Measurements from ENCODE around the gene ZNF488. TPM values are rescaled to one million over a fixed set of nuclear protein-coding genes. Genes with fewer than 3 reads are reported as not detected.

The ZNF488 gene
- total RNA-seq, 4 donors from 2014 or later, result 0.24 to 0.56 (median 0.40) TPM; not detected in 1

DNA sequence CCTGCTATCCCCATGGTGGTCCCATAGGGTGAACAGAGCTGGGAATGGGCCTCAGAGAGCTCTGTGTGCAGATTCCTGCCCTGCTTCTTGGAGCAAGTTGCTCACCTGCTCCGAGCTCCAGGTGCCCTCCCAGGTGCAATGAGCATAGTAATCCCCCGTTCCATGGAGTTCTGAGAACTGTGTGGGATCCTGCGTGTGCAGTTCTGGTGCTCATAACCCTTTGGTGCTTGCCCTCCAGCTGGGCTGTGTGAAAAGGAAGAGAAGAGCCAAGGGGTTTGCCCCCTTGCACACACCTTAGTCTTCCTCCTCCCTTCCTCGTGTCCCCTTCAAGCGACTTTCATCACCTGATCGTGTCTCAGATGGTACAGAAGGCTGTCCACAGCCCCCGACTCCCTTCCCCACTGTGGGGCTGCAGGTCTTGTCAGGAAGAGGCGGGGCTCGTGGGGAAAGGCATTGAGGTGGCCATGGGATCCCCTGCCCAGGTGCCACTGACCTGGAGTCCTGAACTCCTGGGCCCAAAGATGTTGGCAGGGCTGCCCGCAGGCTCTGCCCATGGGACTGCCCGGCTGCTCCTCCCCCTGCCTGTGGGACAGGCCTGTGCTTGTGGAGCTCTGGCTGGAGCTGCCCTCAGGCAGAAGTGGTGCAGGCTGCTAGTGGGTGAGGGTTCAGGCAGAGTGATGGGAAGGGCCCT is 21.9 kb upstream of the ZNF488 start:
- Histone ChIP-seq H3K36me3 (no peaks in the 10 kb centered on the region), H3K27ac (no peak overlapping the region), H3K9me3 (no peaks in the 10 kb centered on the region), H3K4me3 (replicated peaks in 1 of 3) (no peak overlapping the region), H3K27me3 (no peaks in the 10 kb centered on the region), H3K4me1 (peaks cover 0 to 4% of the 10 kb centered on the region in 2 donors)
- TF ChIP-seq, protein P1, sequence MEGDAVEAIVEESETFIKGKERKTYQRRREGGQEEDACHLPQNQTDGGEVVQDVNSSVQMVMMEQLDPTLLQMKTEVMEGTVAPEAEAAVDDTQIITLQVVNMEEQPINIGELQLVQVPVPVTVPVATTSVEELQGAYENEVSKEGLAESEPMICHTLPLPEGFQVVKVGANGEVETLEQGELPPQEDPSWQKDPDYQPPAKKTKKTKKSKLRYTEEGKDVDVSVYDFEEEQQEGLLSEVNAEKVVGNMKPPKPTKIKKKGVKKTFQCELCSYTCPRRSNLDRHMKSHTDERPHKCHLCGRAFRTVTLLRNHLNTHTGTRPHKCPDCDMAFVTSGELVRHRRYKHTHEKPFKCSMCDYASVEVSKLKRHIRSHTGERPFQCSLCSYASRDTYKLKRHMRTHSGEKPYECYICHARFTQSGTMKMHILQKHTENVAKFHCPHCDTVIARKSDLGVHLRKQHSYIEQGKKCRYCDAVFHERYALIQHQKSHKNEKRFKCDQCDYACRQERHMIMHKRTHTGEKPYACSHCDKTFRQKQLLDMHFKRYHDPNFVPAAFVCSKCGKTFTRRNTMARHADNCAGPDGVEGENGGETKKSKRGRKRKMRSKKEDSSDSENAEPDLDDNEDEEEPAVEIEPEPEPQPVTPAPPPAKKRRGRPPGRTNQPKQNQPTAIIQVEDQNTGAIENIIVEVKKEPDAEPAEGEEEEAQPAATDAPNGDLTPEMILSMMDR (IDR thresholded peaks at IDR 0.05), result no peak
- TF ChIP-seq POLR2A (IDR thresholded peaks at IDR 0.05), result no peak
- WGBS, 2 donors, result 83 to 92% methylated on average over 10 to 11 of the region's 11 CpGs
- intact Hi-C loops (cut with DNase I), result no loop called here
- no peak for DNase-seq

DNA sequence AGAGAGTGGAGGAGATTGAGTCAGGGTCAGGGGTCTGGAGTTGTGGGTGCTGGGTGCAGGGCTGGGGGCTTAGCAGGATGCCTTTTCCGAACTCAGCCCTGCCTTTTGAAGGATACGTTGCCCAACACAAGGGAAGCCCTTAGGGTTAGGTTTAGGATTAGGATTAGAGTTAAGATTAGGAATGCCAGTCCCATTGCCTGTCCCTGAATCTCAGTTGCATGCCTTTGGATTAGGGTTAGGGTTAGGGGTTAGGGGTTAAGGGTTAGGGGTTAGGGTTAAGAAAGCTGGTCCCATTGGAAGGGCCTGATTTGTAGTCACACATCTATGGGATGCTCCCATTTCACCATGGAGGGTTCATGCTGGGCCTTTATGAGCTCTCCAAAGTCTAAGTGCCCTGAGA is 20.8 kb upstream of the ZNF488 start:
- WGBS, 2 donors, result 100% methylated on average over 2 of the region's 2 CpGs

GRCh38 chr10:47404446-47404845 is 20.4 kb upstream of the ZNF488 start:
- H3K27ac ChIP-seq, result no peak overlapping the region
- no peak overlapping the region for H3K4me3 ChIP-seq (replicated peaks in 1 of 3)
- H3K36me3 ChIP-seq, result no peaks in the 10 kb centered on the region
- intact Hi-C loops (cut with DNase I), result no loop called here
- peaks cover 0 to 4% of the 10 kb centered on the region in 2 donors for H3K4me1 ChIP-seq
- no peak for DNase-seq
- 79 to 81% methylated on average over 6 of the region's 6 CpGs for WGBS, 2 donors
- no peaks in the 10 kb centered on the region for H3K27me3 ChIP-seq
- H3K9me3 ChIP-seq, result no peaks in the 10 kb centered on the region
- no peak for TF ChIP-seq POLR2A (IDR thresholded peaks at IDR 0.05)
- TF ChIP-seq, protein P1 (IDR thresholded peaks at IDR 0.05), result no peak

More for the DNA sequence above, 20.8 kb upstream of the ZNF488 start:
- DNase-seq, result no peak
- Histone ChIP-seq H3K4me3 (replicated peaks in 1 of 3) (no peak overlapping the region), H3K4me1 (peaks cover 0 to 4% of the 10 kb centered on the region in 2 donors), H3K27ac (no peak overlapping the region), H3K9me3 (no peaks in the 10 kb centered on the region), H3K36me3 (no peaks in the 10 kb centered on the region), H3K27me3 (no peaks in the 10 kb centered on the region)
- TF ChIP-seq POLR2A (IDR thresholded peaks at IDR 0.05), result no peak
- intact Hi-C loops (cut with DNase I), result no loop called here

- Histone ChIP-seq H3K27me3 (no peaks in the 10 kb centered on the region), H3K4me3 (replicated peaks in 1 of 3) (no peak overlapping the region), H3K27ac (no peak overlapping the region), H3K4me1 (peaks cover 0 to 4% of the 10 kb centered on the region in 2 donors), H3K9me3 (no peaks in the 10 kb centered on the region), H3K36me3 (no peaks in the 10 kb centered on the region)
- TF ChIP-seq, protein P1 (IDR thresholded peaks at IDR 0.05), result no peak
- TF ChIP-seq POLR2A (IDR thresholded peaks at IDR 0.05), result no peak
- no peak for DNase-seq
- WGBS, 2 donors, result 73 to 74% methylated on average over 6 of the region's 6 CpGs
- intact Hi-C loops (cut with DNase I), result no loop called here
Observed at GRCh38 chr10:47403446-47404318, 19.6 kb upstream of the ZNF488 start.

DNA sequence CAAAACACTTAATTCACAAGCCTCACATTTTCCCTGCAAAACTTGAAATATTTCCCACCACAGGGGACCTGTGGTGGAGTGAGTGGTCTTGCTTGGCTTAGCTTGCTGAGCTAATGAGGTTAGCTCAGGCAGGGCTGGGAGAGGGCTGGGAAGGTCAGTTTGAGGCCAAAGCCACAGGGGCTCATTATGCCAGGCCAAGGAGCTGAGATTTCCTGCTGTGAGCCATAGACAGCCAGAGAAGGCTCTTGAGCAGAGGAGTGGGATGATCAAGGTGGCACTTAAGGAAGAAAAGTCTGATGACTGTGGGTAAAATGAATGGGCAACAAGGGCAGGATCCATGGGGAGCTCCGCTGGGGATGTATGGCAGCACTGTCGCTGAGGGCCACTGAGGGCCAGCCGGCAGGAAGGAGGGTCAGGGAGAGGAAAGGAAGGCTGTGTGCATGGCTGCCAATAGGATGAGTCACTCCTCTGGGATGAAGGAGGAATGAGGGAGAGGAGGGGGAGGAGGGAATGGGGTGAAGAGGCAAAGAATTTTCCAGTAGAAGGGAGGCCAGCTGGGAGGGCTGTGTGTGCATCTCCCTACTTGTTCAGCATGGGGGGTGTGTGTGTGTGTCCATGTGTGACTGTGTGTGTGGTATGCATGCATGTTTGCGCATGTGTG is 18.7 kb upstream of the ZNF488 start:
- TF ChIP-seq, protein P1 (IDR thresholded peaks at IDR 0.05), result no peak
- TF ChIP-seq POLR2A (IDR thresholded peaks at IDR 0.05), result no peak
- intact Hi-C loops (cut with DNase I), result no loop called here
- peaks cover 0 to 4% of the 10 kb centered on the region in 2 donors for H3K4me1 ChIP-seq
- H3K36me3 ChIP-seq, result no peaks in the 10 kb centered on the region
- H3K4me3 ChIP-seq (replicated peaks in 1 of 3), result no peak overlapping the region
- H3K9me3 ChIP-seq, result no peaks in the 10 kb centered on the region
- DNase-seq, result peak; percentile 12 to 27
- WGBS, 2 donors, result 49 to 56% methylated on average over 4 of the region's 4 CpGs
- no peak overlapping the region for H3K27ac ChIP-seq
- H3K27me3 ChIP-seq, result no peaks in the 10 kb centered on the region
